Caco-2 (cell line): ENCODE measurements around the gene EIF5AL1. TPM values are rescaled to one million over a fixed set of nuclear protein-coding genes. Genes with fewer than 3 reads are reported as not detected.

Experiments used
- BruUV-seq: library from RNA; stranded (reverse); fragments of 400-500 nt; replicated peaks from 2 replicates; lab custom pipeline; 2021; lab: Mats Ljungman, UMichigan
- CTCF ChIA-PET: fragments of 300-600 bp; sonication (Branson Sonifier 250); formaldehyde crosslinking; loops from one replicate; lab custom pipeline; 2022; ENCODE audit warnings: antibody characterized with exemption; lab: Charles Lee
- POLR2A ChIA-PET: fragments of 300-600 bp; sonication (Branson Sonifier 250); formaldehyde crosslinking; loops from one replicate; lab custom pipeline; 2022; ENCODE audit warnings: antibody characterized with exemption; lab: Charles Lee
- DNase-seq, 2 experiments: peaks; one replicate each; pipeline versions ENCODE4 v3.0.0 to v3.0.0-alpha.2; 2020 to 2022
- H3K27me3 ChIP-seq: replicated peaks from 2 replicates; pipeline ENCODE4 v1.6.0; 2011; ENCODE audit warnings: low read length; ENCODE audit not compliant: control insufficient read depth, insufficient read depth
- H3K36me3 ChIP-seq: 2 replicates; pipeline ENCODE4 v1.5.1; 2011; ENCODE audit warnings: low read length; ENCODE audit not compliant: control insufficient read depth, insufficient read depth
- H3K4me1 ChIP-seq: fragments of 250-450 bp; sonication (Bioruptor Pico); 2 replicates; pipeline ENCODE4 v1.5.1; 2020; ENCODE audit warnings: mild to moderate bottlenecking
- H3K4me3 ChIP-seq: 2 replicates; pipeline ENCODE4 v1.5.1; 2011; ENCODE audit warnings: low read depth, mild to moderate bottlenecking, control low read depth, low read length
- H3K9me3 ChIP-seq: fragments of 250-450 bp; sonication (Bioruptor Pico); 2 replicates; pipeline ENCODE4 v1.5.1; 2020; ENCODE audit warnings: mild to moderate bottlenecking, moderate library complexity
- H3K27ac Mint-ChIP-seq: one replicate; pipeline ENCODE4 v1.8.0; 2022; ENCODE audit warnings: mixed read lengths; ENCODE audit not compliant: unreplicated experiment
- H3K27me3 Mint-ChIP-seq: one replicate; pipeline ENCODE4 v1.8.0; 2022; ENCODE audit warnings: mixed read lengths; ENCODE audit not compliant: insufficient read depth, unreplicated experiment
- H3K36me3 Mint-ChIP-seq: one replicate; pipeline ENCODE4 v1.8.0; 2022; ENCODE audit warnings: mild to moderate bottlenecking, mixed read lengths; ENCODE audit not compliant: insufficient read depth, unreplicated experiment
- H3K4me1 Mint-ChIP-seq: one replicate; pipeline ENCODE4 v1.8.0; 2022; ENCODE audit warnings: low read depth, mixed read lengths; ENCODE audit not compliant: unreplicated experiment
- H3K4me3 Mint-ChIP-seq: one replicate; pipeline ENCODE4 v1.8.0; 2022; ENCODE audit warnings: mild to moderate bottlenecking, moderate library complexity, mixed read lengths; ENCODE audit not compliant: unreplicated experiment
- H3K9me3 Mint-ChIP-seq: one replicate; pipeline ENCODE4 v1.8.0; 2022; ENCODE audit warnings: mixed read lengths; ENCODE audit not compliant: unreplicated experiment
- CTCF ChIP-seq, 2 experiments: fragments of 200-600 bp in 1 of 2; IDR thresholded peaks; 1 replicate in 1 of 2; 2 replicates in 1 of 2; pipeline versions ENCODE4 v1.5.1 to v1.8.0; 2011 to 2022; ENCODE audit warnings: antibody characterized with exemption in 1 of 2, control low read depth in 1 of 2, inconsistent platforms in 1 of 2, low read depth in 1 of 2, low read length in 1 of 2, mild to moderate bottlenecking in 1 of 2, moderate library complexity in 1 of 2; ENCODE audit not compliant: insufficient read depth in 1 of 2, severe bottlenecking in 1 of 2, unreplicated experiment in 1 of 2
- intact Hi-C: fragments of 100-400 bp; cut with micrococcal nuclease; formaldehyde crosslinking; loops from one replicate; pipeline ENCODE4 v1.10.0; 2022; ENCODE audit not compliant: unreplicated experiment
- total RNA-seq: library from RNA; stranded (reverse); gene quantifications from 2 replicates; pipeline ENCODE4 v1.2.3, GENCODE V29; 2022

EIF5AL1 gene
- total RNA-seq, 1 experiment from 2014 or later = 0.93 TPM

DNA sequence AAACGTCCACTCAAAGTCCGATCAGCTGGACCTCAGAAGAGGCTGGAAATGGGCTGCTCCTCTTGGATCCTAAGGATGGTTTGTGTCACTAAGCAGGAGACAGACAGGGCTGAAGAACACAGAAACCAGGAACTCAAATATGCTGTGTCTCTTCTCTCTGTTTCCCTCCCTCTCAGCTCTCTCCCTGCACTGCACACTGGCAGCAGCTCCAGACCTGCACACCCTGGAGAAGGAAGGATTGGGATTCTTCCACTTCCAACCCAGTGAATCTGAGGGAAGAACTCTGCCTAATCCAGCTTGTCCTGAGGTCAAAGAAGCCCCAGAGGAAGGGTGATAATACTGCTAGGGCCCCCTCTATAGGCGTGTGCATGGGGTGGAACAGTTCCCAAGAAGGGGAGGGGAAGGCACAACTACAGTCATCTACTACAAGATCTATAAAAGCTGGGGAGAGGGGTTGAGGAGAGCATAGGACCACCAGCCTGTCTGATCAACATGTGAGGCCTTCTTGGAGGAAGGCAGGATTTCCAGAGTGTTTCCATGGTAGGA lies 44.2 kb upstream of the EIF5AL1 start:
- POLR2A ChIA-PET = no interaction called here
- DNase-seq = no peak
- H3K4me3 ChIP-seq = no peak overlapping the region
- TF ChIP-seq CTCF (IDR thresholded peaks at IDR 0.05; ENCODE audit: insufficient read depth in 1 of 2, low read depth in 1 of 2, low read length in 1 of 2, severe bottlenecking in 1 of 2, unreplicated experiment in 1 of 2) = no peak
- no peaks in the 10 kb centered on the region for H3K9me3 ChIP-seq
- H3K27me3 Mint-ChIP-seq = no peaks in the 10 kb centered on the region
- no peaks in the 10 kb centered on the region for H3K4me1 Mint-ChIP-seq
- H3K4me1 ChIP-seq = no peaks in the 10 kb centered on the region
- intact Hi-C loops = no loop called here
- BruUV-seq = no TSS peak
- H3K27me3 ChIP-seq = no peaks in the 10 kb centered on the region
- no peaks in the 10 kb centered on the region for H3K36me3 Mint-ChIP-seq
- CTCF ChIA-PET = interaction anchor here (0.6 to 0.8 kb wide), 9 partner anchors 11 to 675 kb away, joined by 3 to 10 read pairs (median 6); no protein-coding TSS in a partner anchor
- H3K4me3 Mint-ChIP-seq = no peak overlapping the region
- no peak overlapping the region for H3K27ac Mint-ChIP-seq
- H3K9me3 Mint-ChIP-seq = no peaks in the 10 kb centered on the region
- H3K36me3 ChIP-seq = no peaks in the 10 kb centered on the region

GRCh38 chr10:79468841-79469585 lies 43.3 kb upstream of the EIF5AL1 start:
- Histone ChIP-seq H3K9me3 (no peaks in the 10 kb centered on the region), H3K4me1 (no peaks in the 10 kb centered on the region), H3K27me3 (no peaks in the 10 kb centered on the region), H3K4me3 (no peak overlapping the region), H3K36me3 (no peaks in the 10 kb centered on the region)
- Mint-ChIP-seq H3K27ac (no peak overlapping the region), H3K4me1 (no peaks in the 10 kb centered on the region), H3K27me3 (peaks cover 2% of the 10 kb centered on the region), H3K4me3 (no peak overlapping the region), H3K36me3 (no peaks in the 10 kb centered on the region), H3K9me3 (no peaks in the 10 kb centered on the region)
- CTCF ChIA-PET = interaction anchor here (0.8 kb wide), 1 partner anchor 94 kb away, joined by 4 read pairs; no protein-coding TSS in a partner anchor
- no peak for TF ChIP-seq CTCF (IDR thresholded peaks at IDR 0.05; ENCODE audit: insufficient read depth in 1 of 2, low read depth in 1 of 2, low read length in 1 of 2, severe bottlenecking in 1 of 2, unreplicated experiment in 1 of 2)
- DNase-seq = no peak
- BruUV-seq = no TSS peak
- POLR2A ChIA-PET = no interaction called here
- intact Hi-C loops = no loop called here

DNA sequence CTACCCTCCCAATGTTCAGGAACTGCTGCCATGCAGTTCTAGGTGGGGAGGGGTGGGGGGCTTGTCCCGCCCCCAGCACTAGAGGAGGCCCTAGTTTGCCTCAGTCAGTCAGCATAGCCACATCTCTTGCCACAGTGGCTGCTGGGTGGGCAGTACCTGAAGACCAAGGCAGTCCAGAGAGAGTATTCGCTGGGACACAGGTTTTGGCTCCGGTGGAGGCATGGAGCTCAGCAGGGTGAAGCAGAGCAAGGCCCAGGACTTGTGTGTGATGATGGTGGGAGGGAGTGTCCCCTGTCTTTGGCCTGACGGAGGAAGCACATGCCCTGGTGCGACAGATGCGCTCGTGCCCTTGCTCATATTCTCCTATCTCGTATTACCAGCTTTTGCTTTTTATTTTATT lies 42.2 kb upstream of the EIF5AL1 start:
- no peaks in the 10 kb centered on the region for H3K4me1 Mint-ChIP-seq
- DNase-seq = no peak
- H3K9me3 Mint-ChIP-seq = no peaks in the 10 kb centered on the region
- ChIA-PET CTCF (no interaction called here), POLR2A (no interaction called here)
- no peaks in the 10 kb centered on the region for H3K36me3 Mint-ChIP-seq
- H3K27me3 ChIP-seq = no peaks in the 10 kb centered on the region
- TF ChIP-seq CTCF (IDR thresholded peaks at IDR 0.05; ENCODE audit: insufficient read depth in 1 of 2, low read depth in 1 of 2, low read length in 1 of 2, severe bottlenecking in 1 of 2, unreplicated experiment in 1 of 2) = no peak
- no peak overlapping the region for H3K27ac Mint-ChIP-seq
- no peak overlapping the region for H3K4me3 Mint-ChIP-seq
- BruUV-seq = no TSS peak
- H3K36me3 ChIP-seq = no peaks in the 10 kb centered on the region
- H3K27me3 Mint-ChIP-seq = peaks cover 2% of the 10 kb centered on the region
- no peaks in the 10 kb centered on the region for H3K9me3 ChIP-seq
- H3K4me1 ChIP-seq = no peaks in the 10 kb centered on the region
- intact Hi-C loops = no loop called here
- H3K4me3 ChIP-seq = no peak overlapping the region
